Activated naive CD4-positive, alpha-beta T cell treated with anti-CD3 and anti-CD28 coated beads, Interleukin-2, amount 50 U/mL, for 72 hours (primary cell): ENCODE measurements around the gene HEXD. TPM values are rescaled to one million over a fixed set of nuclear protein-coding genes. Genes with fewer than 3 reads are reported as not detected.

Source experiments
- ATAC-seq, 2 donors: fragments of 150-1000 bp; cut with Tn5 transposase; 2 replicates each; pipeline ENCODE4 v1.10.0; 2021; ENCODE audit warnings: mild to moderate bottlenecking in 2 of 2, moderate library complexity in 2 of 2
- DNase-seq, 2 donors: peaks; one replicate each; pipeline ENCODE4 v3.0.0; 2021 to 2022; ENCODE audit warnings: low spot score in 2 of 2
- H3K27ac Mint-ChIP-seq, 2 donors: one replicate each; pipeline ENCODE4 v1.8.0; 2022; ENCODE audit warnings: mild to moderate bottlenecking in 2 of 2, mixed read lengths in 2 of 2
- H3K36me3 Mint-ChIP-seq, 2 donors: one replicate each; pipeline ENCODE4 v1.8.0; 2022; ENCODE audit warnings: mixed read lengths in 2 of 2
- H3K9me3 Mint-ChIP-seq, 2 donors: one replicate each; pipeline ENCODE4 v1.8.0; 2022; ENCODE audit warnings: mixed read lengths in 2 of 2
- total RNA-seq, 2 donors: library from RNA; stranded (reverse); gene quantifications; one replicate each; pipeline ENCODE4 v1.2.3, GENCODE V29; 2022

Gene HEXD
- total RNA-seq, 2 donors from 2014 or later: 16.2 to 33.6 TPM

GRCh38 chr17:82440991-82441627 is 23.0 kb downstream of the HEXD start:
- no peak overlapping the region for H3K27ac Mint-ChIP-seq

GRCh38 chr17:82441691-82442487 is 23.7 kb downstream of the HEXD start:
- peaks cover 0 to 9% of the 10 kb centered on the region in 2 donors for H3K36me3 Mint-ChIP-seq

More at GRCh38 chr17:82440991-82441627, 23.0 kb downstream of the HEXD start:
- ATAC-seq: no peak
- Mint-ChIP-seq H3K36me3 (peaks cover 0 to 3% of the 10 kb centered on the region in 2 donors), H3K9me3 (no peaks in the 10 kb centered on the region)
- no peak for DNase-seq

DNA sequence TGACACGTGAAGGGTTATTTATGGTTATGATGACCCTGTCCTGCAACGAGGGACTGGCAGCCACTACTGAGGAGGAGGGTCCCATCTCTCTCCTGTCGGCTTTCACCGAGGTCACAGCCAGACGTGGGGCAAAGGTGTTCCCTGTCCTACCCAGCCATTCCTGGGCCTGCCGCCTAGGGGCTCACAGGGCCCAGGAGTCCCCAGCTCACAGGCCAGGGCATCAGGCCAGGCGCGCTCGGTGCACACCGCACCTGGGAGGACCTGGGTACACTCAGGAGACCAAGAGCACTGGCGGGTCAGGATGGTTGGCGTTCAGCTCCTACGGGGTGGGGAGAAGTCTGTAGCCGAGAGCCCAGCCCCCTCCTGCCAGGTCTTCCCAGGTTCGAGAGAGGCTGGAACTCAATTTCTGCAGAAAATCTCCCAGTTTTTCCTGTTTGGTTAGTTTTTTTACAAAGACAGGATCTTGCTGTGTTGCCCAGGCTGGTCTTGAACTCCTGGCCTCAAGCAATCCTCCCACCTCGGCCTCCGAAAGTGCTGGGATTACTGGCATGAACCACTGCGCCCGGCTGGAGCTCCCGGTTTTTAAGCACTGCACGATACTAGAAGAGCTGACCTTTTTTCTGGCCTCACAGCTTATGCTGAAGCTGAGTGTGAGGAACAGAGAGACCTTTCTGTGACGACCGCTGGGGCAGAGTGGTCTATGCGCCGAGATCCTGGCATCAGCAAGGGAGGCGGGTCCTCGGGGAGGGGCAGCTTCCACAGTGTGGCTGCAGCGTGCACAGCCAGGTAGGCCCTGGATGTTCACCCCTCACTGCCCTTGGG is 24.7 kb downstream of the HEXD start:
- DNase-seq: no peak
- ATAC-seq: no peak
- Mint-ChIP-seq H3K9me3 (no peaks in the 10 kb centered on the region), H3K36me3 (peaks cover 0 to 16% of the 10 kb centered on the region in 2 donors), H3K27ac (peak overlapping the region in 1 of 2 donors; percentile 65)

More at GRCh38 chr17:82441691-82442487, 23.7 kb downstream of the HEXD start:
- no peak for DNase-seq
- no peak overlapping the region for H3K27ac Mint-ChIP-seq
- H3K9me3 Mint-ChIP-seq: no peaks in the 10 kb centered on the region
- no peak for ATAC-seq

DNA sequence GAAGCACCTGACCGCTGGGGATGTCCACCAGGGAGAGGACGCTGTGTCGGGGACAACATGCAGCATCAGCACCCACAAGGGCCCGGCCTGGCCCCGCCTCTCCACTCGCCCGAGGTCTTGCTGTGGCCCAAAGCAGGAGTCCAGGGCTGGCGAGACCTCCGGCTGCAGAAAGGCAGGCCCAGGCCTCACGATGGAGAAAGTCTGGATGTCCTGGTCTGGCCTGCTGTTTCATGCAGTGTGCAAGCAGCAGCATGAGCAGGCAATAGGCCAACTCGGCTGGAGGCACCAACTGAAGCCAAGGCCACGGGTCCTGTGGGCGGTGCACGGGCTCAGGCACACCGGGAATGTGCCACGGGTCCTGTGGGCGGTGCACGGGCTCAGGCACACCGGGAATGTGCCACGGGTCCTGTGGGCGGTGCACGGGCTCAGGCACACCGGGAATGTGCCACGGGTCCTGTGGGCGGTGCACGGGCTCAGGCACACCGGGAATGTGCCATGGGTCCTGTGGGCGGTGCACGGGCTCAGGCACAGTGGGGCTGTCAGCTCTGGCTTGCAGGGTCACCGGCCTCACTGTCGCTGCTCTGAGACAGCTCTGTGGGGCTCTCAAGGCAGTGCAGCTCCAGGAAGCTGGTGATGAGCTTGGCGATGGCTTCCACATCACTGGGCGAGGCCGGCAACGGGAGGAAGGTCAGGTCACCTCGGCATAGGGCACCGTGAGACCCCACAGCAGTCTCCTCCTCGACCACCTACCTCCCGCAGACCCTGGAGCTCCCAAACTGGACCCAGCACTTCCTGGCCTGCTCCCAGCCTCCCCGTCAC is 25.5 kb downstream of the HEXD start:
- ATAC-seq (no peak), DNase-seq (peak in 1 of 2 donors; percentile 3)
- Mint-ChIP-seq H3K27ac (peak overlapping the region in 1 of 2 donors; percentile 50), H3K36me3 (peaks cover 0 to 17% of the 10 kb centered on the region in 2 donors), H3K9me3 (no peaks in the 10 kb centered on the region)

GRCh38 chr17:82444284-82444893 is 26.2 kb downstream of the HEXD start:
- no peak for DNase-seq
- ATAC-seq: no peak
- Mint-ChIP-seq H3K36me3 (peaks cover 6 to 19% of the 10 kb centered on the region in 2 donors), H3K27ac (peak overlapping the region in 1 of 2 donors; percentile 50), H3K9me3 (no peaks in the 10 kb centered on the region)

GRCh38 chr17:82444941-82445521 is 26.9 kb downstream of the HEXD start:
- DNase-seq (no peak), ATAC-seq (no peak)
- Mint-ChIP-seq H3K9me3 (no peaks in the 10 kb centered on the region), H3K27ac (no peak overlapping the region), H3K36me3 (peaks cover 13 to 26% of the 10 kb centered on the region in 2 donors)

DNA sequence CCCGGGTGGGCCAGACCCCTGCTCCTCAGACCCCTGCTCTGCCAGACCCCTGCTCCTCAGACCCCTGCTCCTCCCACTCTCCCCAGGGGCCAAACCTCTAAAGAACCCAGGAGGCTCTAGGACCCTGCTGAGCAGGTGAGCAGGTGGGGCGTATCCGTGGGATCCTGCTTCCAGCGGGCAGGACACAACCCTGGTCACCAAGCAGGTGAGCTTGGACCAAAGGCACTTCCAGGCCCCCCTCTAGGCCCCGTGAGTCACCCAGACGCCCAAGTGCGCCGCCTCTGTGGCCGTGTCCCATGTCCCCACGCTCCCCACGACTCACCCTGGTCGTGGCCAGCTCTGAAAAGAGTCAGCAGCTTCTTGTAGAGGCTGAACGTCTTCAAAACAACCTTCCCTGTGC is 27.4 kb downstream of the HEXD start:
- no peaks in the 10 kb centered on the region for H3K9me3 Mint-ChIP-seq
- ATAC-seq (no peak), DNase-seq (no peak)
- peak overlapping the region in 1 of 2 donors; percentile 76 for H3K27ac Mint-ChIP-seq
- H3K36me3 Mint-ChIP-seq: peaks cover 14 to 28% of the 10 kb centered on the region in 2 donors

- Mint-ChIP-seq H3K27ac (peak overlapping the region; percentile 44 to 76), H3K9me3 (no peaks in the 10 kb centered on the region), H3K36me3 (peaks cover 19 to 28% of the 10 kb centered on the region in 2 donors)
- ATAC-seq (no peak), DNase-seq (no peak)
Measured at GRCh38 chr17:82446124-82446523, 28.0 kb downstream of the HEXD start.

- H3K27ac Mint-ChIP-seq: peak overlapping the region in 1 of 2 donors; percentile 68
- H3K36me3 Mint-ChIP-seq: peaks cover 24 to 32% of the 10 kb centered on the region in 2 donors
- H3K9me3 Mint-ChIP-seq: no peaks in the 10 kb centered on the region
- ATAC-seq (no peak), DNase-seq (no peak)
Measured at GRCh38 chr17:82446649-82447048, 28.5 kb downstream of the HEXD start.

GRCh38 chr17:82447876-82448275 is 29.7 kb downstream of the HEXD start:
- DNase-seq (no peak), ATAC-seq (no peak)
- Mint-ChIP-seq H3K9me3 (no peaks in the 10 kb centered on the region), H3K36me3 (peaks cover 25 to 43% of the 10 kb centered on the region in 2 donors), H3K27ac (peak overlapping the region; percentile 78 to 79)

- Mint-ChIP-seq H3K9me3 (no peaks in the 10 kb centered on the region), H3K36me3 (peaks cover 25 to 56% of the 10 kb centered on the region in 2 donors), H3K27ac (peak overlapping the region; percentile 94 to 99)
- peak; percentile 59 to 81 for DNase-seq
- ATAC-seq: peak; percentile 59 to 62
Measured at GRCh38 chr17:82449131-82449882, 31.2 kb downstream of the HEXD start.

GRCh38 chr17:82449883-82450356 is 31.8 kb downstream of the HEXD start:
- Mint-ChIP-seq H3K27ac (peak overlapping the region; percentile 94 to 99), H3K9me3 (no peaks in the 10 kb centered on the region), H3K36me3 (peaks cover 25 to 57% of the 10 kb centered on the region in 2 donors)
- ATAC-seq: peak; percentile 5 to 67
- peak; percentile 41 to 76 for DNase-seq

DNA sequence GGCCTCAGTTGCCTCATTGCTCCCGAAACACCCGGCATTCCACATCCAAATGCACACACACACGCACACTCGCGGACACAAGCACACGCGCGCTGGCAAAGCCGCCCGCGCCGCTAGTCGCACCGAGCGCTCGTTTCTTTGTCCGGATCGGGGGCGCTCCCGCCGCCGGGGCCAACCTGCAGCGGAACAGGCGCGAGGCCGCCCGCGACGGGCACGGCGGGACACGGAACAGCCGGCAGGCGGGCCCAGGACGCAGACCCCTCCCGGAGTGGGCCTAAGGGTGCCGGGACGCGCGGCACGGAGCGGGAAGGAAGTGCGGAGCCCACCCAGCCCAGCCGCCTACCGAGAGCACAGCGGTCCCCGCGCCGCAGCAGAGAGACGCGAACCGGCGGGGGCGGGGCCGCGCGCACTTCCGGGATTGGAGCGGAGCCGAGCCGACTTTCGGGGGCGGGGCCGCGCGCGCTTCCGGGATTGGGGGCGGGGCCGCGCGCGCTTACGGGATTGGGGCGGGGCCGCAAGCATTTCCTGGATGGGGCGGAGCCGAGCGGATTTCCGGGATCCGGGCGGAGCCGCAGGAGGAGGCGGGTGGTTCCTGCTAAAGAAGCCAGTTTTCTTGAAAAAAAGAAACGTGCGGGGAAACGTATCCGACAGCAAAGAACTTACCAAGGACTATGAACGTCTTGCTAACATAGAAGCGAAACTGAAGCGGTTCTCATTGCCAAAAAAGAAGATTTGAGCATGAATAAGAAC is 32.4 kb downstream of the HEXD start, which contains the start of gene CYBC1:
CYBC1 (minus strand) TSS at position 396 of the 750 bp plus-strand sequence. CDS start 1,498 bp downstream, outside the sequence.
- H3K9me3 Mint-ChIP-seq: no peaks in the 10 kb centered on the region
- peak within 1 kb of the TSS; percentile 94 to 99 for H3K27ac Mint-ChIP-seq
- peaks cover 25 to 57% of the 10 kb centered on the region in 2 donors for H3K36me3 Mint-ChIP-seq
- DNase-seq (peak; percentile 93 to 95), ATAC-seq (peak; percentile 67 to 81)

- Mint-ChIP-seq H3K9me3 (no peaks in the 10 kb centered on the region), H3K27ac (peak overlapping the region; percentile 94 to 98), H3K36me3 (peaks cover 25 to 50% of the 10 kb centered on the region in 2 donors)
- ATAC-seq (no peak), DNase-seq (no peak)
Measured at GRCh38 chr17:82452162-82452561, 34.0 kb downstream of the HEXD start.
